Measurements from ENCODE around the gene NOD2.

NOD2 gene

GRCh38 chr16:50695017-50696000 lies 1.9 kb downstream of the NOD2 start:
- DNase-seq: no peak

GRCh38 chr16:50696126-50696525 lies 2.7 kb downstream of the NOD2 start:
- no peak for DNase-seq

GRCh38 chr16:50696575-50697420 lies 3.4 kb downstream of the NOD2 start:
- DNase-seq: peak; percentile 79

- no peak for DNase-seq
Measured at GRCh38 chr16:50697421-50697715, 4.0 kb downstream of the NOD2 start.

GRCh38 chr16:50697881-50698767 lies 4.7 kb downstream of the NOD2 start:
- DNase-seq: peak; percentile 79

GRCh38 chr16:50699326-50700159 lies 6.1 kb downstream of the NOD2 start:
- peak; percentile 84 for DNase-seq

GRCh38 chr16:50702725-50703124 lies 9.3 kb downstream of the NOD2 start:
- DNase-seq: no peak

- no peak for DNase-seq
Measured at GRCh38 chr16:50704245-50704644, 10.8 kb downstream of the NOD2 start.

- no peak for DNase-seq
Measured at GRCh38 chr16:50705436-50706110, 12.2 kb downstream of the NOD2 start.

GRCh38 chr16:50706250-50706649 lies 12.8 kb downstream of the NOD2 start:
- no peak for DNase-seq

GRCh38 chr16:50708373-50709060 lies 15.1 kb downstream of the NOD2 start:
- peak; percentile 69 for DNase-seq

- no peak for DNase-seq
Measured at GRCh38 chr16:50709061-50709684, 15.8 kb downstream of the NOD2 start.

GRCh38 chr16:50709980-50710379 lies 16.6 kb downstream of the NOD2 start:
- DNase-seq: no peak

- no peak for DNase-seq
Measured at GRCh38 chr16:50711040-50711439, 17.6 kb downstream of the NOD2 start.

- no peak for DNase-seq
Measured at GRCh38 chr16:50711862-50712559, 18.6 kb downstream of the NOD2 start.

- DNase-seq: no peak
Measured at GRCh38 chr16:50712560-50712898, 19.1 kb downstream of the NOD2 start.

- no peak for DNase-seq
Measured at GRCh38 chr16:50712956-50713355, 19.6 kb downstream of the NOD2 start.

- DNase-seq: no peak
Measured at GRCh38 chr16:50717091-50717490, 23.7 kb downstream of the NOD2 start.

- DNase-seq: no peak
Measured at GRCh38 chr16:50717494-50717893, 24.1 kb downstream of the NOD2 start.
